Smooth muscle cell (in vitro differentiated cells): ENCODE data around the gene KLHL12. TPM values are rescaled to one million over a fixed set of nuclear protein-coding genes. Genes with fewer than 3 reads are reported as not detected.

Experiments
- DNase-seq: peaks from one replicate; lab custom pipeline; 2025; ENCODE audit not compliant: unreplicated experiment; lab: John Stamatoyannopoulos, UW
- H2AFZ ChIP-seq: fragments of 200-600 bp; sonication (generic); 2 replicates; pipeline ENCODE4 v1.6.0; 2016; ENCODE audit warnings: antibody characterized with exemption, low read depth, mild to moderate bottlenecking
- H3F3A ChIP-seq: fragments of 200-600 bp; sonication (generic); 2 replicates; pipeline ENCODE4 v1.6.0; 2017; ENCODE audit warnings: antibody characterized with exemption, low read depth
- H3K27ac ChIP-seq: fragments of 200-600 bp; sonication (generic); 2 replicates; pipeline ENCODE4 v1.5.1; 2016; ENCODE audit warnings: low read depth, mild to moderate bottlenecking
- H3K27me3 ChIP-seq: fragments of 200-600 bp; sonication (generic); 2 replicates; pipeline ENCODE4 v1.6.1; 2016; ENCODE audit warnings: low read depth, mild to moderate bottlenecking
- H3K36me3 ChIP-seq: fragments of 200-600 bp; sonication (generic); 2 replicates; pipeline ENCODE4 v1.5.1; 2016; ENCODE audit warnings: low read depth
- H3K4me1 ChIP-seq: fragments of 200-600 bp; sonication (generic); 2 replicates; pipeline ENCODE4 v1.5.1; 2016; ENCODE audit warnings: low read depth
- H3K4me2 ChIP-seq: fragments of 200-600 bp; sonication (generic); 2 replicates; pipeline ENCODE4 v1.6.0; 2016; ENCODE audit warnings: mild to moderate bottlenecking
- H3K4me3 ChIP-seq: fragments of 200-600 bp; sonication (generic); 2 replicates; pipeline ENCODE4 v1.5.1; 2016; ENCODE audit warnings: mild to moderate bottlenecking
- H3K79me2 ChIP-seq: fragments of 200-600 bp; sonication (generic); 2 replicates; pipeline ENCODE4 v1.6.0; 2016; ENCODE audit warnings: low read depth, mild to moderate bottlenecking
- H3K9ac ChIP-seq: fragments of 200-600 bp; sonication (generic); 2 replicates; pipeline ENCODE4 v1.6.0; 2016; ENCODE audit warnings: low read depth
- H3K9me3 ChIP-seq: fragments of 200-600 bp; sonication (generic); replicated peaks from 2 replicates; pipeline ENCODE4 v1.5.1; 2016; ENCODE audit warnings: low read depth
- H4K20me1 ChIP-seq: fragments of 200-600 bp; sonication (generic); 2 replicates; pipeline ENCODE4 v1.6.0; 2016; ENCODE audit warnings: low read depth
- WGBS: methylation state at CpG from one replicate; pipeline ENCODE4 v1.1.7; 2016; ENCODE audit warnings: low lambda C conversion rate; 5-methylcytosine and 5-hydroxymethylcytosine counted together
- polyA plus RNA-seq: library from polyadenylated mRNA; unstranded; fragments of >200 nt; fragmentation: Nextera tagmentation; extraction: Ambion mirVana; gene quantifications from 2 replicates; pipeline ENCODE4 v1.2.1, GENCODE V29; 2016
- total RNA-seq: library from RNA; depleted of rRNA; stranded (reverse); fragments of >200 nt; gene quantifications from 2 replicates; pipeline ENCODE4 v1.2.3, GENCODE V29; 2014
- TF ChIP-seq, protein P1 (sequence below): fragments of 200-600 bp; sonication (generic); IDR thresholded peaks from 2 replicates; pipeline ENCODE4 v1.5.1; 2017; ENCODE audit warnings: borderline replicate concordance, mild to moderate bottlenecking, antibody characterized with exemption; ENCODE audit not compliant: insufficient read depth, poor library complexity, severe bottlenecking

KLHL12 gene
- total and polyA plus RNA-seq, 2 experiments from 2014 or later = 19.0 to 22.7 TPM

DNA sequence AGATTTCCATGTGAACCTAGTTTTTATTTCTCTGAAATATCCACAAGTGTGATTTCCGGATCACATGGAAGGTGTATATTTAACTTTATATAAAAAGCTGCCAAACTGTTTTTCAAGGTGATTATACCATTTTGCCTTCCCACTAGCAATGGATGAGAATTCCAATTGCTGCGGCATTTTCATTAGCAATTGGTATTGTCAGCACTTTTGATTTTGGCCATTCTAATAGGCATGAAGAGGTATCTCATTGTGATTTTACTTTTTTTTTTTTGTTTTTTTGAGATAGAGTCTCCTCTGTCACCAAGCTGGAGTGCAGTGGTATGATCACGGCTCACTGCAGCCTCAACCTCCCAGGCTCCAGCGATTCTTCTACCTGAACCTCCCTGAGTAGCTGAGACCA is 45.0 kb upstream of the KLHL12 start:
- Histone ChIP-seq H2AFZ (no peak overlapping the region), H3K9ac (no peak overlapping the region), H3K79me2 (no peaks in the 10 kb centered on the region), H3K4me1 (peaks cover 8% of the 10 kb centered on the region), H3K27me3 (peaks cover 35% of the 10 kb centered on the region), H3K4me2 (no peak overlapping the region), H3K9me3 (no peaks in the 10 kb centered on the region), H3K4me3 (no peak overlapping the region), H4K20me1 (no peaks in the 10 kb centered on the region), H3K27ac (no peak overlapping the region), H3F3A (no peaks in the 10 kb centered on the region), H3K36me3 (no peaks in the 10 kb centered on the region)
- TF ChIP-seq, protein P1, sequence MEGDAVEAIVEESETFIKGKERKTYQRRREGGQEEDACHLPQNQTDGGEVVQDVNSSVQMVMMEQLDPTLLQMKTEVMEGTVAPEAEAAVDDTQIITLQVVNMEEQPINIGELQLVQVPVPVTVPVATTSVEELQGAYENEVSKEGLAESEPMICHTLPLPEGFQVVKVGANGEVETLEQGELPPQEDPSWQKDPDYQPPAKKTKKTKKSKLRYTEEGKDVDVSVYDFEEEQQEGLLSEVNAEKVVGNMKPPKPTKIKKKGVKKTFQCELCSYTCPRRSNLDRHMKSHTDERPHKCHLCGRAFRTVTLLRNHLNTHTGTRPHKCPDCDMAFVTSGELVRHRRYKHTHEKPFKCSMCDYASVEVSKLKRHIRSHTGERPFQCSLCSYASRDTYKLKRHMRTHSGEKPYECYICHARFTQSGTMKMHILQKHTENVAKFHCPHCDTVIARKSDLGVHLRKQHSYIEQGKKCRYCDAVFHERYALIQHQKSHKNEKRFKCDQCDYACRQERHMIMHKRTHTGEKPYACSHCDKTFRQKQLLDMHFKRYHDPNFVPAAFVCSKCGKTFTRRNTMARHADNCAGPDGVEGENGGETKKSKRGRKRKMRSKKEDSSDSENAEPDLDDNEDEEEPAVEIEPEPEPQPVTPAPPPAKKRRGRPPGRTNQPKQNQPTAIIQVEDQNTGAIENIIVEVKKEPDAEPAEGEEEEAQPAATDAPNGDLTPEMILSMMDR = no peak
- DNase-seq = no peak
- 68% methylated on average over 4 of the region's 4 CpGs for WGBS

DNA sequence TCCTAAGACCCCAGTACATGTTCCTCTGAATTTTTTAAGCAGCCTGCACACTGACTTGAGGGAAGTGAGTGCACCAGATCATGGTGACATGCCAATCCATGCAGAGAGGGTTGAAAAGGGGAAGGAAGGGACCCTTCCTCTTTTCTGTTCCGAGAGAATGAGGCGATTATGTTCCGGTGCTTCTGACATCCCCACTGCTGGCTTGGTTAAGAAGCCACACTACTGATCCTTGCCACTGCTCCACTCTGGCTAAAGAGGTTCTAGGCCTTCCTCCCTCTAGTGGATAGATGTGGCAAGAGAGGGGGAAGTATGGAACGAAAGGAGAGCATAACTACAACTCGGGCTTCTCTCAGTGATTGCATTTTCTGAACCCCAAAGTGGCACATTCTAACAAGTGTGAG is 41.9 kb upstream of the KLHL12 start:
- H4K20me1 ChIP-seq = no peaks in the 10 kb centered on the region
- H3K4me1 ChIP-seq = peaks cover 11% of the 10 kb centered on the region
- 40% methylated on average over 5 of the region's 5 CpGs for WGBS
- H3K27me3 ChIP-seq = peaks cover 14% of the 10 kb centered on the region
- H3K27ac ChIP-seq = no peak overlapping the region
- H3K9ac ChIP-seq = no peak overlapping the region
- DNase-seq = no peak
- H3K36me3 ChIP-seq = no peaks in the 10 kb centered on the region
- H3K4me2 ChIP-seq = no peak overlapping the region
- H3K9me3 ChIP-seq = no peaks in the 10 kb centered on the region
- H3K79me2 ChIP-seq = no peaks in the 10 kb centered on the region
- H3K4me3 ChIP-seq = no peak overlapping the region
- TF ChIP-seq, protein P1 = peak; percentile 51
- peak overlapping the region; percentile 5 for H2AFZ ChIP-seq
- peaks cover 4% of the 10 kb centered on the region for H3F3A ChIP-seq

DNA sequence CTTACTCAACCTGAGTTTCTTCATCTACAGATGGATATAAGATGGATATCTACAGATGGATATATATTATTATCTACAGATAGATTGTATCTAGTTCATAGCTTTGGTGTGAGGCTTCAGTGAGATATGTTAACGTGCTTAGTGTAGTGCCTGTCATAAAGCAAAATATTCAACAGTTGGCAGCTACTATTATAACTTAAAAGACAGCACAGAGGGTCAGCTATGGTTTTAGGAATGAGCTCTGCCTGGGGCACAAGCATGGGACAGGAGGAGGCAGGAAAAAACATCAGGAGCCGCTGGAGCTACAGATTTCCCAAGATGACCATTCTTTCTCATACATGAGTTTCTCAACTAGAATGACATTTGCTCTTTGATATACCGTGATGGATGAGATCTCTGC is 41.3 kb upstream of the KLHL12 start:
- H3K4me3 ChIP-seq = peak overlapping the region; percentile 97
- no peak overlapping the region for H3K9ac ChIP-seq
- no peak overlapping the region for H3K27ac ChIP-seq
- TF ChIP-seq, protein P1 = no peak
- no peak for DNase-seq
- no peaks in the 10 kb centered on the region for H3K79me2 ChIP-seq
- peaks cover 9% of the 10 kb centered on the region for H3K27me3 ChIP-seq
- peak overlapping the region; percentile 97 for H3K4me2 ChIP-seq
- no peaks in the 10 kb centered on the region for H3K9me3 ChIP-seq
- H4K20me1 ChIP-seq = no peaks in the 10 kb centered on the region
- H3K36me3 ChIP-seq = no peaks in the 10 kb centered on the region
- H2AFZ ChIP-seq = peak overlapping the region; percentile 89
- WGBS = 79% methylated on average over 3 of the region's 3 CpGs
- H3F3A ChIP-seq = peaks cover 4% of the 10 kb centered on the region
- peaks cover 11% of the 10 kb centered on the region for H3K4me1 ChIP-seq

DNA sequence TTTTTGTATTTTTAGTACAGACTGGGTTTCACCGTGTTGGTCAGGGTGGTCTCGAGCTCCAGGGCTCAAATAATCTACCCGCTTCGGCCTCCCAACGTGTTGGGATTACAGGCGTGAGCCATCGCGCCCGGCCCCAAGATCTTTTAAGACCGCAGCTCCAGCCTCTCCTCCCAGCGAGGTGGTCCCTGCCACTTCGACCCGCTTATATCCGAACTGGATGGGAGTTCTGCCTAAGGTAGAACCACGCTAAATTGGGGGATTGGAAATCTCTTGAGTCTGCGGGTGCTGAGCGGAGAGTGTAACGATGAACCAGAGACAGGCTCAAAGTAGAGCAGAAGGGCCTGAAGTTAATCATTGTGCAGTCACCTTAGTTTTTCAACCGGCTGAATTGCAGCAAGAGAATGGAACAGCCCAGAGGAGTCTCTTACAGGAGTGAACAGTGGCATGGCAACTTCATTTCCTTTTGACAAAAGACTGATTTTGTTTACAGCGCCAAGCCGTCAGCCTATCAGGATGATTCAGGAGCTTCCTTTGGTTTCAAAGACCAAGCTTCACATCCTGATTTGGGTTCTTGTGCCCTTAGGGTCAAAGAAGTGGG is 40.7 kb upstream of the KLHL12 start:
- no peak overlapping the region for H3K27ac ChIP-seq
- H3K9me3 ChIP-seq = no peaks in the 10 kb centered on the region
- peaks cover 11% of the 10 kb centered on the region for H3K4me1 ChIP-seq
- H3K9ac ChIP-seq = peak overlapping the region; percentile 38
- no peaks in the 10 kb centered on the region for H3K79me2 ChIP-seq
- H2AFZ ChIP-seq = peak overlapping the region; percentile 89
- no peak for DNase-seq
- H3K27me3 ChIP-seq = peaks cover 7% of the 10 kb centered on the region
- H3F3A ChIP-seq = peaks cover 4% of the 10 kb centered on the region
- H3K4me2 ChIP-seq = peak overlapping the region; percentile 97
- no peaks in the 10 kb centered on the region for H3K36me3 ChIP-seq
- no peaks in the 10 kb centered on the region for H4K20me1 ChIP-seq
- TF ChIP-seq, protein P1 = no peak
- H3K4me3 ChIP-seq = peak overlapping the region; percentile 97
- 6% methylated on average over 21 of the region's 21 CpGs for WGBS
